ENCODE measurements around the gene LMX1B.

- no peak for TF ChIP-seq POLR2AphosphoS5 (IDR thresholded peaks at IDR 0.05; ENCODE audit: borderline replicate concordance, low read depth, low read length)
- no peak for TF ChIP-seq EZH2 (IDR thresholded peaks at IDR 0.05)
- no peak for TF ChIP-seq FOXP2 (optimal IDR thresholded peaks at IDR 0.05; ENCODE audit: control extremely low read depth, extremely low read length, insufficient read depth)
These were observed 11.2 kb downstream of the LMX1B start for GRCh38 chr9:126624912-126625311.

Measured in SK-N-MC (cell line).